ENCODE measurements around the gene FOLH1.
"Not testable (repeated sequence)": the region's sequence is repeated elsewhere in the genome, so short reads cannot be mapped to it uniquely, and the experiment has no call there.

Gene FOLH1

GRCh38 chr11:49177936-49178335 lies 30.5 kb downstream of the FOLH1 start:
- DNase-seq (ENCODE audit: low read depth): not testable (repeated sequence)

GRCh38 chr11:49175378-49175777 lies 33.0 kb downstream of the FOLH1 start:
- DNase-seq (ENCODE audit: low read depth): not testable (repeated sequence)

GRCh38 chr11:49174691-49175366 lies 33.6 kb downstream of the FOLH1 start:
- DNase-seq (ENCODE audit: low read depth): not testable (repeated sequence)

- DNase-seq (ENCODE audit: low read depth): not testable (repeated sequence)
These were observed 36.8 kb downstream of the FOLH1 start for GRCh38 chr11:49171613-49172012.

GRCh38 chr11:49169579-49169978 lies 38.8 kb downstream of the FOLH1 start:
- DNase-seq (ENCODE audit: low read depth): not testable (repeated sequence)

- DNase-seq (ENCODE audit: low read depth): not testable (repeated sequence)
These were observed 39.4 kb downstream of the FOLH1 start for GRCh38 chr11:49168992-49169391.

- no peak for DNase-seq (ENCODE audit: low read depth)
These were observed 57.2 kb downstream of the FOLH1 start for GRCh38 chr11:49151211-49151610.

- DNase-seq (ENCODE audit: low read depth): not testable (repeated sequence)
These were observed 106.0 kb downstream of the FOLH1 start for GRCh38 chr11:49102356-49102755.
